Posterior cingulate gyrus (tissue), 11 donors: ENCODE measurements around the gene ANKRD31.
"Not testable (repeated sequence)": the region's sequence is repeated elsewhere in the genome, so short reads cannot be mapped to it uniquely, and the experiment has no call there.

Source experiments
- DNase-seq, 10 donors: peaks; one replicate each; pipeline versions ENCODE4 v3.0.0 to v3.0.0-alpha.2; 2020 to 2021; ENCODE audit warnings: mixed read lengths in 3 of 10
- intact Hi-C: fragments of 100-400 bp; cut with DNase I; formaldehyde crosslinking; loops from one replicate; pipeline ENCODE4 v1.15.1; 2023

Gene ANKRD31

GRCh38 chr5:75236322-75237316 is at the start of gene ANKRD31:
Gene ANKRD31 (minus strand): TSS chr5:75236878. CDS start chr5:75236686, 192 bp downstream.
- peak; percentile 68 to 98 (median 80) for DNase-seq
- intact Hi-C loops: loop anchor here (2.0 to 5.0 kb wide), 3 partner anchors 100 to 444 kb away; partner anchors contain the start of genes CERT1, HMGCR and POLK

- no peak for DNase-seq
- intact Hi-C loops: no loop called here
These were observed 49.6 kb upstream of the ANKRD31 start for GRCh38 chr5:75286211-75286773.

- intact Hi-C loops: no loop called here
- no peak for DNase-seq
These were observed 45.9 kb upstream of the ANKRD31 start for GRCh38 chr5:75282581-75282980.

- intact Hi-C loops: no loop called here
- DNase-seq: no peak
These were observed 45.2 kb upstream of the ANKRD31 start for GRCh38 chr5:75281716-75282465.

GRCh38 chr5:75279321-75279720 is 42.6 kb upstream of the ANKRD31 start:
- intact Hi-C loops: no loop called here
- no peak for DNase-seq

- intact Hi-C loops: no loop called here
These were observed 40.8 kb upstream of the ANKRD31 start for GRCh38 chr5:75277463-75277862.

GRCh38 chr5:75275756-75276155 is 39.1 kb upstream of the ANKRD31 start:
- DNase-seq: no peak
- intact Hi-C loops: no loop called here

More at GRCh38 chr5:75277463-75277862, 40.8 kb upstream of the ANKRD31 start:
- no peak for DNase-seq

GRCh38 chr5:75275147-75275546 is 38.5 kb upstream of the ANKRD31 start:
- intact Hi-C loops: no loop called here
- no peak for DNase-seq

GRCh38 chr5:75274486-75274885 is 37.8 kb upstream of the ANKRD31 start:
- intact Hi-C loops: no loop called here
- no peak for DNase-seq

- intact Hi-C loops: not testable (repeated sequence)
- peak in 1 of 10 donors; percentile 84 for DNase-seq
These were observed 33.9 kb upstream of the ANKRD31 start for GRCh38 chr5:75270605-75271004.

- no peak for DNase-seq
- intact Hi-C loops: loop anchor here (5.0 kb wide), 1 partner anchor 338 kb away; no protein-coding TSS in a partner anchor
These were observed 29.1 kb upstream of the ANKRD31 start for GRCh38 chr5:75265731-75266130.

- intact Hi-C loops: no loop called here
- no peak for DNase-seq
These were observed 25.6 kb upstream of the ANKRD31 start for GRCh38 chr5:75262271-75262670.

- no peak for DNase-seq
- intact Hi-C loops: no loop called here
These were observed 24.0 kb upstream of the ANKRD31 start for GRCh38 chr5:75260708-75261107.

- intact Hi-C loops, DNase-seq: not testable (repeated sequence)
These were observed 13.8 kb upstream of the ANKRD31 start for GRCh38 chr5:75250452-75250851.

GRCh38 chr5:75245023-75245422 is 8.3 kb upstream of the ANKRD31 start:
- intact Hi-C loops: no loop called here
- no peak for DNase-seq

GRCh38 chr5:75243510-75243909 is 6.8 kb upstream of the ANKRD31 start:
- intact Hi-C loops: no loop called here
- DNase-seq: no peak

- no peak for DNase-seq
- intact Hi-C loops: no loop called here
These were observed 6.4 kb upstream of the ANKRD31 start for GRCh38 chr5:75243100-75243499.

GRCh38 chr5:75242067-75242466 is 5.4 kb upstream of the ANKRD31 start:
- no peak for DNase-seq
- intact Hi-C loops: no loop called here

- DNase-seq: no peak
These were observed 3.0 kb upstream of the ANKRD31 start for GRCh38 chr5:75239681-75240080.

GRCh38 chr5:75235711-75236110 is 967 bp downstream of the ANKRD31 start:
- no peak for DNase-seq
- intact Hi-C loops: loop anchor here (2.0 to 5.0 kb wide), 3 partner anchors 101 to 445 kb away; partner anchors contain the start of genes CERT1, HMGCR and POLK

More at GRCh38 chr5:75239681-75240080, 3.0 kb upstream of the ANKRD31 start:
- intact Hi-C loops: loop anchor here (5.0 kb wide), 1 partner anchor 273 kb away; the partner anchor contains the start of genes CERT1 and POLK

GRCh38 chr5:75234251-75234650 is 2.4 kb downstream of the ANKRD31 start:
- no peak for DNase-seq
- intact Hi-C loops: no loop called here
